Measurements from ENCODE around the gene ANAPC4.
"Not testable (repeated sequence)": the region's sequence is repeated elsewhere in the genome, so short reads cannot be mapped to it uniquely, and the experiment has no call there.

The ANAPC4 gene

GRCh38 chr4:25376754-25377571, at the start of gene ANAPC4:
TSS of gene ANAPC4 (plus strand) at chr4:25377263. CDS start at chr4:25377428, 165 bp downstream.
- H3K4me3 ChIP-seq (ENCODE audit: low read depth, low read length), result peak within 1 kb of the TSS; percentile 84
- DNase-seq (ENCODE audit: low read depth), result peak; percentile 75
- TF ChIP-seq CTCF (IDR thresholded peaks at IDR 0.05; ENCODE audit: low read depth, low read length, missing control alignments), result peak; percentile 7
- in situ Hi-C loops (cut with HindIII; ENCODE audit: low sequenced_read_pairs), result no loop called here

- in situ Hi-C loops (cut with HindIII; ENCODE audit: low sequenced_read_pairs); DNase-seq (ENCODE audit: low read depth); H3K4me3 ChIP-seq (ENCODE audit: low read depth, low read length): not testable (repeated sequence)
Observed at GRCh38 chr4:25328463-25328862, 48.6 kb upstream of the ANAPC4 start.

- in situ Hi-C loops (cut with HindIII; ENCODE audit: low sequenced_read_pairs), result no loop called here
- no peak for TF ChIP-seq CTCF (IDR thresholded peaks at IDR 0.05; ENCODE audit: low read depth, low read length, missing control alignments)
- no peak for DNase-seq (ENCODE audit: low read depth)
- H3K4me3 ChIP-seq (ENCODE audit: low read depth, low read length), result no peak overlapping the region
Observed at GRCh38 chr4:25330335-25330734, 46.7 kb upstream of the ANAPC4 start.

GRCh38 chr4:25330905-25331808, 45.9 kb upstream of the ANAPC4 start:
- no peak for TF ChIP-seq CTCF (IDR thresholded peaks at IDR 0.05; ENCODE audit: low read depth, low read length, missing control alignments)
- H3K4me3 ChIP-seq (ENCODE audit: low read depth, low read length), result no peak overlapping the region
- in situ Hi-C loops (cut with HindIII; ENCODE audit: low sequenced_read_pairs), result no loop called here
- DNase-seq (ENCODE audit: low read depth), result no peak

GRCh38 chr4:25343671-25344070, 33.4 kb upstream of the ANAPC4 start:
- TF ChIP-seq CTCF (IDR thresholded peaks at IDR 0.05; ENCODE audit: low read depth, low read length, missing control alignments), result no peak
- in situ Hi-C loops (cut with HindIII; ENCODE audit: low sequenced_read_pairs), result no loop called here
- DNase-seq (ENCODE audit: low read depth), result no peak
- H3K4me3 ChIP-seq (ENCODE audit: low read depth, low read length), result no peak overlapping the region

GRCh38 chr4:25345744-25346143, 31.3 kb upstream of the ANAPC4 start:
- in situ Hi-C loops (cut with HindIII; ENCODE audit: low sequenced_read_pairs), result no loop called here
- no peak overlapping the region for H3K4me3 ChIP-seq (ENCODE audit: low read depth, low read length)
- TF ChIP-seq CTCF (IDR thresholded peaks at IDR 0.05; ENCODE audit: low read depth, low read length, missing control alignments), result no peak
- peak; percentile 33 for DNase-seq (ENCODE audit: low read depth)

Measured in astrocyte of the cerebellum (primary cell).